ENCODE measurements around the gene SCN3A. TPM values are rescaled to one million over a fixed set of nuclear protein-coding genes. Genes with fewer than 3 reads are reported as not detected.

The SCN3A gene
- total and polyA plus RNA-seq, 2 of the 13 experiments (the other 11 are each of a cell fraction or from before 2014, with no cell fraction given), result not detected

DNA sequence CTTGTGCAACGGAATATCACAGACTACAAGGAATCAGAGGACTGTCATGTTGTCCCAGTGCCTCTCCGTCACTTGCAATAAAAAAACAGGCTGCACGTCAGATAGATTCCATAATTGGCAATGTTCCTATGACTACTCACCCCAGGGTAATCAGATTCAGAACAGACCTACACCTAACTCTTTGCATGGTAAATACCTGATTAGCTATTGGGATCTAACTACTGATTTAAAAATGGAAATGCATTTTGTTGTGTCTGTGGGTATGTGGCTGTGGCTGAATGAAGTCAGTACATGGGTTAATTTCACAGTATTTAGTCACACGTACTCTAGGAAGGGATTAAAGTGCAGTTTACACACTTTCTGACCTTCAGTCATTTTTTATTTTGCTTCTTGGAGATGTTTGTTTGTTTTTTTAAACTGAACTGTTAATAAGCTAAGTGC is 91.7 kb downstream of the SCN3A start:
- no peaks in the 10 kb centered on the region for H4K20me1 ChIP-seq (ENCODE audit: insufficient read depth, low read length)
- H3K27me3 ChIP-seq (ENCODE audit: control insufficient read depth in 1 of 2, insufficient read depth in 2 of 2, low read length in 2 of 2), result no peaks in the 10 kb centered on the region
- peak overlapping the region; percentile 28 for H2AFZ ChIP-seq (ENCODE audit: low read length)
- peak overlapping the region; percentile 54 for H3K4me2 ChIP-seq (ENCODE audit: low read depth, low read length)
- ATAC-seq (peak; percentile 39), FAIRE-seq (no peak), DNase-seq (ENCODE audit: low spot score) (no peak)
- ChIA-PET CTCF (ENCODE audit: low intra/inter-chr PET ratio, low total read pairs) (no interaction called here), POLR2A (no interaction called here)
- BruUV-seq (replicated peaks), result no TSS peak
- no peaks in the 10 kb centered on the region for H3K79me2 ChIP-seq (ENCODE audit: insufficient read depth, low read length)
- no peak overlapping the region for H3K9ac ChIP-seq (ENCODE audit: insufficient read depth, low read depth, low read length)
- no peak overlapping the region; a peak in 1 of 6 replicates for H3K4me3 ChIP-seq (replicated peaks in 1 of 3; ENCODE audit: insufficient read depth in 1 of 3, low read depth in 2 of 3, low read length in 3 of 3)
- H3K4me1 ChIP-seq (ENCODE audit: insufficient read depth, low read length), result peaks cover 73% of the 10 kb centered on the region
- in situ Hi-C loops (cut with HindIII; ENCODE audit: extremely low pct_ligation_motif_present, low pct_unique_long_range_greater_than_20kb) (no loop called here), intact Hi-C loops (cut with micrococcal nuclease; ENCODE audit: unreplicated experiment) (no loop called here)
- peak overlapping the region; percentile 20 for H3K27ac ChIP-seq (ENCODE audit: extremely low read length, insufficient read depth, low read length)
- no peaks in the 10 kb centered on the region for H3K36me3 ChIP-seq (replicated peaks in 1 of 2; ENCODE audit: control insufficient read depth in 1 of 2, insufficient read depth in 2 of 2, low read length in 2 of 2)
- WGBS (ENCODE audit: low lambda C conversion rate), result 33% methylated on average over 4 of the region's 4 CpGs
- H3K9me3 ChIP-seq (ENCODE audit: low read length), result peaks cover 4% of the 10 kb centered on the region; the same call in 1 of the 2 replicates
- TF ChIP-seq ELF1 (CRISPR knock-in tag; IDR thresholded peaks at IDR 0.05) (no peak), ZNF776 (CRISPR knock-in tag; IDR thresholded peaks at IDR 0.05) (no peak), ZNF83 (CRISPR knock-in tag; IDR thresholded peaks at IDR 0.05; ENCODE audit: borderline replicate concordance) (no peak), MED1 (CRISPR knock-in tag; IDR thresholded peaks at IDR 0.05) (peak; percentile 44; the same call in 1 of the 2 replicates), ZNF772 (CRISPR knock-in tag; IDR thresholded peaks at IDR 0.05) (0 out of 2 replicates have a peak, but pooled peaks have one; percentile 33), IRF2 (CRISPR knock-in tag; IDR thresholded peaks at IDR 0.05) (0 out of 2 replicates have a peak, but pooled peaks have one; percentile 33), ZMYM3 (CRISPR knock-in tag; IDR thresholded peaks at IDR 0.05) (peak; percentile 17; the same call in 1 of the 2 replicates), FOXK1 (CRISPR knock-in tag; IDR thresholded peaks at IDR 0.05; ENCODE audit: borderline replicate concordance, low read depth) (no peak), PPARG (CRISPR knock-in tag; conservative IDR thresholded peaks at IDR 0.05) (peak; percentile 20; the same call in 1 of the 2 replicates), SNAPC2 (CRISPR knock-in tag; IDR thresholded peaks at IDR 0.05) (0 out of 2 replicates have a peak, but pooled peaks have one; percentile 37), CEBPG (CRISPR knock-in tag; IDR thresholded peaks at IDR 0.05) (0 out of 2 replicates have a peak, but pooled peaks have one; percentile 7)
- TF ChIP-seq, protein P1, sequence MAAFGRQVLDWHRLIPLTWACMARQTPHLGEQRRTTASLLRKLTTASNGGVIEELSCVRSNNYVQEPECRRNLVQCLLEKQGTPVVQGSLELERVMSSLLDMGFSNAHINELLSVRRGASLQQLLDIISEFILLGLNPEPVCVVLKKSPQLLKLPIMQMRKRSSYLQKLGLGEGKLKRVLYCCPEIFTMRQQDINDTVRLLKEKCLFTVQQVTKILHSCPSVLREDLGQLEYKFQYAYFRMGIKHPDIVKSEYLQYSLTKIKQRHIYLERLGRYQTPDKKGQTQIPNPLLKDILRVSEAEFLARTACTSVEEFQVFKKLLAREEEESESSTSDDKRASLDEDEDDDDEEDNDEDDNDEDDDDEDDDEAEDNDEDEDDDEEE (CRISPR knock-in tag; IDR thresholded peaks at IDR 0.05), result no peak
- TF ChIP-seq, protein P2, sequence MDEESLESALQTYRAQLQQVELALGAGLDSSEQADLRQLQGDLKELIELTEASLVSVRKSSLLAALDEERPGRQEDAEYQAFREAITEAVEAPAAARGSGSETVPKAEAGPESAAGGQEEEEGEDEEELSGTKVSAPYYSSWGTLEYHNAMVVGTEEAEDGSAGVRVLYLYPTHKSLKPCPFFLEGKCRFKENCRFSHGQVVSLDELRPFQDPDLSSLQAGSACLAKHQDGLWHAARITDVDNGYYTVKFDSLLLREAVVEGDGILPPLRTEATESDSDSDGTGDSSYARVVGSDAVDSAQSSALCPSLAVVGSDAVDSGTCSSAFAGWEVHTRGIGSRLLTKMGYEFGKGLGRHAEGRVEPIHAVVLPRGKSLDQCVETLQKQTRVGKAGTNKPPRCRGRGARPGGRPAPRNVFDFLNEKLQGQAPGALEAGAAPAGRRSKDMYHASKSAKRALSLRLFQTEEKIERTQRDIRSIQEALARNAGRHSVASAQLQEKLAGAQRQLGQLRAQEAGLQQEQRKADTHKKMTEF (CRISPR knock-in tag; IDR thresholded peaks at IDR 0.05), result peak; percentile 53; the same call in 1 of the 2 replicates
- TF ChIP-seq, protein P3, sequence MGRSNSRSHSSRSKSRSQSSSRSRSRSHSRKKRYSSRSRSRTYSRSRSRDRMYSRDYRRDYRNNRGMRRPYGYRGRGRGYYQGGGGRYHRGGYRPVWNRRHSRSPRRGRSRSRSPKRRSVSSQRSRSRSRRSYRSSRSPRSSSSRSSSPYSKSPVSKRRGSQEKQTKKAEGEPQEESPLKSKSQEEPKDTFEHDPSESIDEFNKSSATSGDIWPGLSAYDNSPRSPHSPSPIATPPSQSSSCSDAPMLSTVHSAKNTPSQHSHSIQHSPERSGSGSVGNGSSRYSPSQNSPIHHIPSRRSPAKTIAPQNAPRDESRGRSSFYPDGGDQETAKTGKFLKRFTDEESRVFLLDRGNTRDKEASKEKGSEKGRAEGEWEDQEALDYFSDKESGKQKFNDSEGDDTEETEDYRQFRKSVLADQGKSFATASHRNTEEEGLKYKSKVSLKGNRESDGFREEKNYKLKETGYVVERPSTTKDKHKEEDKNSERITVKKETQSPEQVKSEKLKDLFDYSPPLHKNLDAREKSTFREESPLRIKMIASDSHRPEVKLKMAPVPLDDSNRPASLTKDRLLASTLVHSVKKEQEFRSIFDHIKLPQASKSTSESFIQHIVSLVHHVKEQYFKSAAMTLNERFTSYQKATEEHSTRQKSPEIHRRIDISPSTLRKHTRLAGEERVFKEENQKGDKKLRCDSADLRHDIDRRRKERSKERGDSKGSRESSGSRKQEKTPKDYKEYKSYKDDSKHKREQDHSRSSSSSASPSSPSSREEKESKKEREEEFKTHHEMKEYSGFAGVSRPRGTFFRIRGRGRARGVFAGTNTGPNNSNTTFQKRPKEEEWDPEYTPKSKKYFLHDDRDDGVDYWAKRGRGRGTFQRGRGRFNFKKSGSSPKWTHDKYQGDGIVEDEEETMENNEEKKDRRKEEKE (IDR thresholded peaks at IDR 0.05), result no peak
- TF ChIP-seq, protein P4, sequence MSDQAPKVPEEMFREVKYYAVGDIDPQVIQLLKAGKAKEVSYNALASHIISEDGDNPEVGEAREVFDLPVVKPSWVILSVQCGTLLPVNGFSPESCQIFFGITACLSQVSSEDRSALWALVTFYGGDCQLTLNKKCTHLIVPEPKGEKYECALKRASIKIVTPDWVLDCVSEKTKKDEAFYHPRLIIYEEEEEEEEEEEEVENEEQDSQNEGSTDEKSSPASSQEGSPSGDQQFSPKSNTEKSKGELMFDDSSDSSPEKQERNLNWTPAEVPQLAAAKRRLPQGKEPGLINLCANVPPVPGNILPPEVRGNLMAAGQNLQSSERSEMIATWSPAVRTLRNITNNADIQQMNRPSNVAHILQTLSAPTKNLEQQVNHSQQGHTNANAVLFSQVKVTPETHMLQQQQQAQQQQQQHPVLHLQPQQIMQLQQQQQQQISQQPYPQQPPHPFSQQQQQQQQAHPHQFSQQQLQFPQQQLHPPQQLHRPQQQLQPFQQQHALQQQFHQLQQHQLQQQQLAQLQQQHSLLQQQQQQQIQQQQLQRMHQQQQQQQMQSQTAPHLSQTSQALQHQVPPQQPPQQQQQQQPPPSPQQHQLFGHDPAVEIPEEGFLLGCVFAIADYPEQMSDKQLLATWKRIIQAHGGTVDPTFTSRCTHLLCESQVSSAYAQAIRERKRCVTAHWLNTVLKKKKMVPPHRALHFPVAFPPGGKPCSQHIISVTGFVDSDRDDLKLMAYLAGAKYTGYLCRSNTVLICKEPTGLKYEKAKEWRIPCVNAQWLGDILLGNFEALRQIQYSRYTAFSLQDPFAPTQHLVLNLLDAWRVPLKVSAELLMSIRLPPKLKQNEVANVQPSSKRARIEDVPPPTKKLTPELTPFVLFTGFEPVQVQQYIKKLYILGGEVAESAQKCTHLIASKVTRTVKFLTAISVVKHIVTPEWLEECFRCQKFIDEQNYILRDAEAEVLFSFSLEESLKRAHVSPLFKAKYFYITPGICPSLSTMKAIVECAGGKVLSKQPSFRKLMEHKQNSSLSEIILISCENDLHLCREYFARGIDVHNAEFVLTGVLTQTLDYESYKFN (CRISPR knock-in tag; conservative IDR thresholded peaks at IDR 0.05), result peak; percentile 89
- TF ChIP-seq, protein P5, sequence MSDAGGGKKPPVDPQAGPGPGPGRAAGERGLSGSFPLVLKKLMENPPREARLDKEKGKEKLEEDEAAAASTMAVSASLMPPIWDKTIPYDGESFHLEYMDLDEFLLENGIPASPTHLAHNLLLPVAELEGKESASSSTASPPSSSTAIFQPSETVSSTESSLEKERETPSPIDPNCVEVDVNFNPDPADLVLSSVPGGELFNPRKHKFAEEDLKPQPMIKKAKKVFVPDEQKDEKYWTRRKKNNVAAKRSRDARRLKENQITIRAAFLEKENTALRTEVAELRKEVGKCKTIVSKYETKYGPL (CRISPR knock-in tag; IDR thresholded peaks at IDR 0.05), result no peak

Measured in HepG2 (cell line).